Gastrocnemius medialis (tissue), 4 donors: Measurements from ENCODE around the gene CATSPERZ.

Experiments used
- POLR2A ChIP-seq, 2 donors: fragments of 450-650 bp; IDR thresholded peaks; one replicate each; pipeline ENCODE4 v1.6.1; 2017; ENCODE audit warnings: antibody characterized with exemption in 2 of 2, mild to moderate bottlenecking in 2 of 2, moderate library complexity in 2 of 2
- TF ChIP-seq, protein P1 (sequence below), 5 experiments: fragments of 450-650 bp in 3 of 5; fragments of 200-600 bp in 2 of 5; sonication (generic) in 2 of 5; IDR thresholded peaks in 4 of 5; conservative IDR thresholded peaks in 1 of 5; 1 replicate in 4 of 5; 2 replicates in 1 of 5; pipeline ENCODE4 v1.5.1; 2016 to 2019; ENCODE audit warnings: antibody characterized with exemption in 5 of 5, mild to moderate bottlenecking in 3 of 5, moderate library complexity in 3 of 5

DNA sequence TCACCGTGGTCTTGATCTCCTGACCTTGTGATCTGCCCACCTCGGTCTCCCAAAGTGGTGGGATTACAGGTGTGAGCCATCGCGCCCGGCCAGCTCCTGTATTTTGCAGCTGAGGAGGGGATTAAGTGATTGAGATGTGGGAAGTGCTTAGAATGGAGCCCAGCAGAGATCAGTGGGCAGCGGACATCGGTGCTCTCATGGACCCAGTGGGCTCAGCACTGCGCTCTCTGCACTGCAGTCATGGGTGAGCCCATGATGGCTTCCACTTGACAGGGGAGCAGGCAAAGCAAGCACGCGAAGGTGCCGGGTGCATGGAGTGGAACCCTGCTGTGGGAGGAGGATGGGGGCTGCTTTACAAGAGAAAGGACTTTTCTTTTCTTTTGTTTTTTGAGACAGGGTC is 30.7 kb downstream of the CATSPERZ start:
- TF ChIP-seq, protein P1, sequence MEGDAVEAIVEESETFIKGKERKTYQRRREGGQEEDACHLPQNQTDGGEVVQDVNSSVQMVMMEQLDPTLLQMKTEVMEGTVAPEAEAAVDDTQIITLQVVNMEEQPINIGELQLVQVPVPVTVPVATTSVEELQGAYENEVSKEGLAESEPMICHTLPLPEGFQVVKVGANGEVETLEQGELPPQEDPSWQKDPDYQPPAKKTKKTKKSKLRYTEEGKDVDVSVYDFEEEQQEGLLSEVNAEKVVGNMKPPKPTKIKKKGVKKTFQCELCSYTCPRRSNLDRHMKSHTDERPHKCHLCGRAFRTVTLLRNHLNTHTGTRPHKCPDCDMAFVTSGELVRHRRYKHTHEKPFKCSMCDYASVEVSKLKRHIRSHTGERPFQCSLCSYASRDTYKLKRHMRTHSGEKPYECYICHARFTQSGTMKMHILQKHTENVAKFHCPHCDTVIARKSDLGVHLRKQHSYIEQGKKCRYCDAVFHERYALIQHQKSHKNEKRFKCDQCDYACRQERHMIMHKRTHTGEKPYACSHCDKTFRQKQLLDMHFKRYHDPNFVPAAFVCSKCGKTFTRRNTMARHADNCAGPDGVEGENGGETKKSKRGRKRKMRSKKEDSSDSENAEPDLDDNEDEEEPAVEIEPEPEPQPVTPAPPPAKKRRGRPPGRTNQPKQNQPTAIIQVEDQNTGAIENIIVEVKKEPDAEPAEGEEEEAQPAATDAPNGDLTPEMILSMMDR (IDR thresholded peaks at IDR 0.05 in 4 of 5, conservative IDR thresholded peaks at IDR 0.05 in 1 of 5), result no peak
- TF ChIP-seq POLR2A (IDR thresholded peaks at IDR 0.05), result no peak
